Measurements from ENCODE around the gene BRD4.

BRD4 gene

GRCh38 chr19:15269806-15270205 is 62.5 kb downstream of the BRD4 start:
- H3K36me3 ChIP-seq (replicated peaks in 1 of 2; ENCODE audit: control insufficient read depth in 2 of 2, insufficient read depth in 2 of 2, low read length in 2 of 2) = peaks cover 59 to 97% of the 10 kb centered on the region in 2 donors
- no peak for DNase-seq (ENCODE audit: low spot score)
- H3K4me3 ChIP-seq (ENCODE audit: low read length in 2 of 2) = no peak overlapping the region
- H4K8ac ChIP-seq (ENCODE audit: low read depth, low read length) = no peak overlapping the region
- WGBS, 2 donors (ENCODE audit: extremely low coverage in 2 of 2, insufficient read length in 2 of 2, insufficient replicate concordance in 1 of 2) = 100% methylated on average over 1 to 3 of the region's 6 CpGs
- no peaks in the 10 kb centered on the region for H3K4me1 ChIP-seq (ENCODE audit: control insufficient read depth in 2 of 2, insufficient read depth in 1 of 2, low read depth in 1 of 2, low read length in 2 of 2)
- no peak overlapping the region for H2BK5ac ChIP-seq (ENCODE audit: low read length)
- no peaks in the 10 kb centered on the region for H3K27me3 ChIP-seq (ENCODE audit: control insufficient read depth in 3 of 3, insufficient read depth in 3 of 3, low read depth in 1 of 3, low read length in 3 of 3)
- H2BK15ac ChIP-seq (ENCODE audit: low read length) = no peak overlapping the region
- peak overlapping the region; percentile 10 for H3K23ac ChIP-seq (ENCODE audit: low read depth, low read length, poor library complexity)
- H3K14ac ChIP-seq (ENCODE audit: low read length) = no peak overlapping the region
- H3K9me3 ChIP-seq (replicated peaks in 1 of 2; ENCODE audit: control insufficient read depth in 2 of 2, insufficient read depth in 1 of 2, low read depth in 1 of 2, low read length in 2 of 2) = no peaks in the 10 kb centered on the region
- no peak overlapping the region for H3K27ac ChIP-seq (replicated peaks; ENCODE audit: low read length)
- H3K9ac ChIP-seq (ENCODE audit: low read depth, low read length, poor library complexity) = no peak overlapping the region
- H2AFZ ChIP-seq (ENCODE audit: low read length) = no peak overlapping the region
- H3K18ac ChIP-seq (ENCODE audit: low read length) = no peak overlapping the region
- H4K91ac ChIP-seq (ENCODE audit: low read depth, low read length, poor library complexity) = no peak overlapping the region
- no peak overlapping the region for H3K4me2 ChIP-seq (ENCODE audit: insufficient read depth, low read length, poor library complexity, severe bottlenecking)
- H2AK5ac ChIP-seq (ENCODE audit: low read depth, low read length) = no peak overlapping the region
- no peak overlapping the region for H2BK12ac ChIP-seq (ENCODE audit: low read length)
- H3K79me1 ChIP-seq (ENCODE audit: low read depth, low read length) = peaks cover 21% of the 10 kb centered on the region
- H2BK120ac ChIP-seq (ENCODE audit: low read depth, low read length) = no peak overlapping the region
- H3K4ac ChIP-seq (ENCODE audit: low read length) = no peak overlapping the region

DNA sequence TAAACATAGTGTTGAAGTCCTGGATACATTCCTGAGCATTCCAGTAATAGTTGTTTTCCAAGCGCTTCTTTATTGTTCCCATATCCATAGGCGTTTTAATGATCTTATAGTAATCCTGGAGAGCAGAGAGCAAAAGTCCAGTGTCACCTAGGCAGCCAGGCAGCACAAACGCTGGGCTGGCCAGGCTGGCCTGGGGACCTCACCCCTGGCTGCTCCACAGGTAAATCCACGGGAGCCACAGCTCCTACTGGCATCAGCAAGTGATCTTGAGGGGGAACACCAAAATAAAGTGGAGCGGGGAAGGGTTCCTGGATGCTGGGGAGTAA is 63.4 kb downstream of the BRD4 start:
- peaks cover 67 to 99% of the 10 kb centered on the region in 2 donors for H3K36me3 ChIP-seq (replicated peaks in 1 of 2; ENCODE audit: control insufficient read depth in 2 of 2, insufficient read depth in 2 of 2, low read length in 2 of 2)
- no peak overlapping the region for H3K23ac ChIP-seq (ENCODE audit: low read depth, low read length, poor library complexity)
- H2BK12ac ChIP-seq (ENCODE audit: low read length) = no peak overlapping the region
- H3K27me3 ChIP-seq (ENCODE audit: control insufficient read depth in 3 of 3, insufficient read depth in 3 of 3, low read depth in 1 of 3, low read length in 3 of 3) = no peaks in the 10 kb centered on the region
- H3K9ac ChIP-seq (ENCODE audit: low read depth, low read length, poor library complexity) = no peak overlapping the region
- H3K27ac ChIP-seq (replicated peaks; ENCODE audit: low read length) = no peak overlapping the region
- no peak overlapping the region for H2AK5ac ChIP-seq (ENCODE audit: low read depth, low read length)
- no peak overlapping the region for H2BK120ac ChIP-seq (ENCODE audit: low read depth, low read length)
- H2BK15ac ChIP-seq (ENCODE audit: low read length) = no peak overlapping the region
- H3K4me3 ChIP-seq (ENCODE audit: low read length in 2 of 2) = no peak overlapping the region
- peaks cover 0 to 1% of the 10 kb centered on the region in 2 donors for H3K4me1 ChIP-seq (ENCODE audit: control insufficient read depth in 2 of 2, insufficient read depth in 1 of 2, low read depth in 1 of 2, low read length in 2 of 2)
- no CpG with 5 or more reads among the region's 5 CpGs for WGBS, 2 donors (ENCODE audit: extremely low coverage in 2 of 2, insufficient read length in 2 of 2, insufficient replicate concordance in 1 of 2)
- H3K4ac ChIP-seq (ENCODE audit: low read length) = no peak overlapping the region
- H3K79me1 ChIP-seq (ENCODE audit: low read depth, low read length) = peaks cover 26% of the 10 kb centered on the region
- no peak overlapping the region for H3K14ac ChIP-seq (ENCODE audit: low read length)
- H3K9me3 ChIP-seq (replicated peaks in 1 of 2; ENCODE audit: control insufficient read depth in 2 of 2, insufficient read depth in 1 of 2, low read depth in 1 of 2, low read length in 2 of 2) = no peaks in the 10 kb centered on the region
- no peak overlapping the region for H3K18ac ChIP-seq (ENCODE audit: low read length)
- no peak overlapping the region for H2AFZ ChIP-seq (ENCODE audit: low read length)
- no peak overlapping the region for H3K4me2 ChIP-seq (ENCODE audit: insufficient read depth, low read length, poor library complexity, severe bottlenecking)
- no peak overlapping the region for H4K8ac ChIP-seq (ENCODE audit: low read depth, low read length)
- no peak overlapping the region for H4K91ac ChIP-seq (ENCODE audit: low read depth, low read length, poor library complexity)
- H2BK5ac ChIP-seq (ENCODE audit: low read length) = no peak overlapping the region
- DNase-seq (ENCODE audit: low spot score) = no peak

- Histone ChIP-seq H3K27me3 (ENCODE audit: control insufficient read depth in 3 of 3, insufficient read depth in 3 of 3, low read depth in 1 of 3, low read length in 3 of 3) (no peaks in the 10 kb centered on the region), H2BK15ac (ENCODE audit: low read length) (no peak overlapping the region), H2AK5ac (ENCODE audit: low read depth, low read length) (no peak overlapping the region), H3K79me1 (ENCODE audit: low read depth, low read length) (peaks cover 30% of the 10 kb centered on the region), H3K9ac (ENCODE audit: low read depth, low read length, poor library complexity) (no peak overlapping the region), H3K4me3 (ENCODE audit: low read length in 2 of 2) (no peak overlapping the region), H2AFZ (ENCODE audit: low read length) (no peak overlapping the region), H3K4me2 (ENCODE audit: insufficient read depth, low read length, poor library complexity, severe bottlenecking) (no peak overlapping the region), H3K36me3 (replicated peaks in 1 of 2; ENCODE audit: control insufficient read depth in 2 of 2, insufficient read depth in 2 of 2, low read length in 2 of 2) (peaks cover 73 to 99% of the 10 kb centered on the region in 2 donors), H3K4me1 (ENCODE audit: control insufficient read depth in 2 of 2, insufficient read depth in 1 of 2, low read depth in 1 of 2, low read length in 2 of 2) (peaks cover 0 to 1% of the 10 kb centered on the region in 2 donors), H4K8ac (ENCODE audit: low read depth, low read length) (no peak overlapping the region), H3K18ac (ENCODE audit: low read length) (no peak overlapping the region), H3K23ac (ENCODE audit: low read depth, low read length, poor library complexity) (no peak overlapping the region), H3K27ac (replicated peaks; ENCODE audit: low read length) (no peak overlapping the region), H4K91ac (ENCODE audit: low read depth, low read length, poor library complexity) (no peak overlapping the region), H2BK5ac (ENCODE audit: low read length) (no peak overlapping the region), H3K9me3 (replicated peaks in 1 of 2; ENCODE audit: control insufficient read depth in 2 of 2, insufficient read depth in 1 of 2, low read depth in 1 of 2, low read length in 2 of 2) (no peaks in the 10 kb centered on the region), H3K4ac (ENCODE audit: low read length) (no peak overlapping the region), H2BK120ac (ENCODE audit: low read depth, low read length) (no peak overlapping the region), H2BK12ac (ENCODE audit: low read length) (no peak overlapping the region), H3K14ac (ENCODE audit: low read length) (no peak overlapping the region)
- no CpG with 5 or more reads among the region's 12 CpGs for WGBS, 2 donors (ENCODE audit: extremely low coverage in 2 of 2, insufficient read length in 2 of 2, insufficient replicate concordance in 1 of 2)
- DNase-seq (ENCODE audit: low spot score) = no peak
Observed at GRCh38 chr19:15268192-15268927, 64.0 kb downstream of the BRD4 start.

DNA sequence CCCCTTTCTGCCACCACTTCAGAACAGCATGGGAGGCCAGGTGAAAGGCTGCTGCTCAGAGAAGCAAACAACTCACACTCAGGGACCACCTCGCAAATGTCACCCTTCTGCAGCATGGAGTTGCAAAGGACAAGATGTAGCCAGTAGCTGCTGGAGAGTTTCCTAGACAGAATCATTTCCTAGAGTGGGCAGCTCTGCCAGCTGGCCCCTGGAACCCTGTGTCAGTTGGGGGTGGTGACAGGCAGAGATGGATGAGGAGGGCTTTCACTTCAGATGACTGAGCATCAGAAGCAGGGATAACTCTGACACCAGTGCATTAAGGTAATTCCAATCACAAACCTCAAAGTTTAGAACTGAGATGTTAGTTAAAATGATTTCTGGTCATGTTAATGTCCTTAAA is 65.7 kb downstream of the BRD4 start:
- H3K79me1 ChIP-seq (ENCODE audit: low read depth, low read length) = peaks cover 33% of the 10 kb centered on the region
- no peaks in the 10 kb centered on the region for H3K27me3 ChIP-seq (ENCODE audit: control insufficient read depth in 3 of 3, insufficient read depth in 3 of 3, low read depth in 1 of 3, low read length in 3 of 3)
- H3K9ac ChIP-seq (ENCODE audit: low read depth, low read length, poor library complexity) = no peak overlapping the region
- no peak overlapping the region for H3K14ac ChIP-seq (ENCODE audit: low read length)
- H2BK15ac ChIP-seq (ENCODE audit: low read length) = no peak overlapping the region
- no peak overlapping the region for H2BK12ac ChIP-seq (ENCODE audit: low read length)
- no peak overlapping the region for H3K23ac ChIP-seq (ENCODE audit: low read depth, low read length, poor library complexity)
- no peak overlapping the region for H3K4me2 ChIP-seq (ENCODE audit: insufficient read depth, low read length, poor library complexity, severe bottlenecking)
- no peak overlapping the region for H2BK5ac ChIP-seq (ENCODE audit: low read length)
- DNase-seq (ENCODE audit: low spot score) = no peak
- peaks cover 0 to 1% of the 10 kb centered on the region in 2 donors for H3K4me1 ChIP-seq (ENCODE audit: control insufficient read depth in 2 of 2, insufficient read depth in 1 of 2, low read depth in 1 of 2, low read length in 2 of 2)
- H3K18ac ChIP-seq (ENCODE audit: low read length) = no peak overlapping the region
- no peak overlapping the region for H3K27ac ChIP-seq (replicated peaks; ENCODE audit: low read length)
- no peak overlapping the region for H4K8ac ChIP-seq (ENCODE audit: low read depth, low read length)
- no peak overlapping the region for H2AFZ ChIP-seq (ENCODE audit: low read length)
- H2BK120ac ChIP-seq (ENCODE audit: low read depth, low read length) = no peak overlapping the region
- no peak overlapping the region for H3K4ac ChIP-seq (ENCODE audit: low read length)
- no CpG with 5 or more reads among the region's 1 CpG for WGBS, 2 donors (ENCODE audit: extremely low coverage in 2 of 2, insufficient read length in 2 of 2, insufficient replicate concordance in 1 of 2)
- no peaks in the 10 kb centered on the region for H3K9me3 ChIP-seq (replicated peaks in 1 of 2; ENCODE audit: control insufficient read depth in 2 of 2, insufficient read depth in 1 of 2, low read depth in 1 of 2, low read length in 2 of 2)
- peaks cover 72 to 99% of the 10 kb centered on the region in 2 donors for H3K36me3 ChIP-seq (replicated peaks in 1 of 2; ENCODE audit: control insufficient read depth in 2 of 2, insufficient read depth in 2 of 2, low read length in 2 of 2)
- no peak overlapping the region for H2AK5ac ChIP-seq (ENCODE audit: low read depth, low read length)
- no peak overlapping the region for H4K91ac ChIP-seq (ENCODE audit: low read depth, low read length, poor library complexity)
- no peak overlapping the region for H3K4me3 ChIP-seq (ENCODE audit: low read length in 2 of 2)
